HG02943 (cell line): ENCODE data around the gene ELF4.
"Not testable (repeated sequence)": the region's sequence is repeated elsewhere in the genome, so short reads cannot be mapped to it uniquely, and the experiment has no call there.

Experiments
- ATAC-seq: cut with Tn5 transposase; IDR thresholded peaks from one replicate; pipeline ENCODE4 v1.9.1; 2021; ENCODE audit warnings: mild to moderate bottlenecking, low read depth, moderate library complexity; ENCODE audit not compliant: unreplicated experiment

ELF4 gene

GRCh38 chrX:130115119-130115885 lies 5.0 kb upstream of the ELF4 start:
- ATAC-seq: not testable (repeated sequence)

GRCh38 chrX:130114141-130114588 lies 3.9 kb upstream of the ELF4 start:
- no peak for ATAC-seq

- no peak for ATAC-seq
Observed at GRCh38 chrX:130111220-130112154, 1.2 kb upstream of the ELF4 start.

GRCh38 chrX:130109429-130110378 lies 593 bp downstream of the ELF4 start:
- peak; percentile 1 for ATAC-seq

GRCh38 chrX:130108647-130109428 lies 1.5 kb downstream of the ELF4 start:
- peak; percentile 58 for ATAC-seq

GRCh38 chrX:130106071-130106470 lies 4.2 kb downstream of the ELF4 start:
- no peak for ATAC-seq

- ATAC-seq: no peak
Observed at GRCh38 chrX:130105244-130105643, 5.1 kb downstream of the ELF4 start.

GRCh38 chrX:130103605-130104004 lies 6.7 kb downstream of the ELF4 start:
- ATAC-seq: no peak

GRCh38 chrX:130100180-130100579 lies 10.1 kb downstream of the ELF4 start:
- ATAC-seq: no peak

- no peak for ATAC-seq
Observed at GRCh38 chrX:130098210-130098552, 12.1 kb downstream of the ELF4 start.

- ATAC-seq: no peak
Observed at GRCh38 chrX:130097507-130098209, 12.6 kb downstream of the ELF4 start.

- no peak for ATAC-seq
Observed at GRCh38 chrX:130095249-130096030, 14.9 kb downstream of the ELF4 start.

GRCh38 chrX:130094696-130095095 lies 15.6 kb downstream of the ELF4 start:
- no peak for ATAC-seq

- ATAC-seq: no peak
Observed at GRCh38 chrX:130093271-130093670, 17.0 kb downstream of the ELF4 start.

GRCh38 chrX:130091980-130092522 lies 18.2 kb downstream of the ELF4 start:
- ATAC-seq: peak; percentile 97

- no peak for ATAC-seq
Observed at GRCh38 chrX:130090364-130090763, 19.9 kb downstream of the ELF4 start.

GRCh38 chrX:130086447-130087206 lies 23.7 kb downstream of the ELF4 start:
- peak; percentile 38 for ATAC-seq
